GM19328 (cell line): ENCODE measurements around the gene CHST10.
"Not testable (repeated sequence)": the region's sequence is repeated elsewhere in the genome, so short reads cannot be mapped to it uniquely, and the experiment has no call there.

Experiments used
- ATAC-seq: cut with Tn5 transposase; IDR thresholded peaks from one replicate; pipeline ENCODE4 v1.9.1; 2021; ENCODE audit warnings: mild to moderate bottlenecking, moderate library complexity; ENCODE audit not compliant: unreplicated experiment

CHST10 gene

GRCh38 chr2:100394111-100394641, 23.3 kb downstream of the CHST10 start:
- peak; percentile 0 for ATAC-seq

- ATAC-seq = no peak
These were observed 24.1 kb downstream of the CHST10 start for GRCh38 chr2:100393362-100393761.

GRCh38 chr2:100392715-100393114, 24.8 kb downstream of the CHST10 start:
- no peak for ATAC-seq

- ATAC-seq = no peak
These were observed 25.5 kb downstream of the CHST10 start for GRCh38 chr2:100391735-100392515.

- ATAC-seq = no peak
These were observed 27.2 kb downstream of the CHST10 start for GRCh38 chr2:100390001-100390940.

GRCh38 chr2:100388703-100389102, 28.8 kb downstream of the CHST10 start:
- ATAC-seq = no peak

GRCh38 chr2:100383954-100384353, 33.5 kb downstream of the CHST10 start:
- ATAC-seq = no peak

GRCh38 chr2:100383306-100383705, 34.2 kb downstream of the CHST10 start:
- no peak for ATAC-seq

GRCh38 chr2:100381240-100381639, 36.2 kb downstream of the CHST10 start:
- peak; percentile 55 for ATAC-seq

GRCh38 chr2:100380681-100381080, 36.8 kb downstream of the CHST10 start:
- ATAC-seq = no peak

GRCh38 chr2:100376836-100377235, 40.6 kb downstream of the CHST10 start:
- no peak for ATAC-seq

GRCh38 chr2:100367163-100367562, 50.3 kb downstream of the CHST10 start:
- ATAC-seq = no peak

- no peak for ATAC-seq
These were observed 52.0 kb downstream of the CHST10 start for GRCh38 chr2:100365434-100365833.

- ATAC-seq = not testable (repeated sequence)
These were observed 55.2 kb downstream of the CHST10 start for GRCh38 chr2:100362269-100362668.

- ATAC-seq = no peak
These were observed 57.9 kb downstream of the CHST10 start for GRCh38 chr2:100359576-100359975.

GRCh38 chr2:100358554-100358953, 58.9 kb downstream of the CHST10 start:
- ATAC-seq = no peak

- no peak for ATAC-seq
These were observed 64.9 kb downstream of the CHST10 start for GRCh38 chr2:100352521-100352920.

GRCh38 chr2:100350661-100351185, 66.7 kb downstream of the CHST10 start:
- no peak for ATAC-seq

- not testable (repeated sequence) for ATAC-seq
These were observed 72.3 kb downstream of the CHST10 start for GRCh38 chr2:100345144-100345543.

GRCh38 chr2:100344433-100344832, 73.0 kb downstream of the CHST10 start:
- no peak for ATAC-seq

- not testable (repeated sequence) for ATAC-seq
These were observed 75.0 kb downstream of the CHST10 start for GRCh38 chr2:100342466-100342865.
